ENCODE measurements around the gene UTS2.

Gene UTS2, protein sequence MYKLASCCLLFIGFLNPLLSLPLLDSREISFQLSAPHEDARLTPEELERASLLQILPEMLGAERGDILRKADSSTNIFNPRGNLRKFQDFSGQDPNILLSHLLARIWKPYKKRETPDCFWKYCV

GRCh38 chr1:7852804-7853683, at the start of gene UTS2:
UTS2 (minus strand) TSS chr1:7853065; CDS start chr1:7853003, 62 bp downstream.
- DNase-seq (ENCODE audit: low read depth in 2 of 2) = no peak

DNA sequence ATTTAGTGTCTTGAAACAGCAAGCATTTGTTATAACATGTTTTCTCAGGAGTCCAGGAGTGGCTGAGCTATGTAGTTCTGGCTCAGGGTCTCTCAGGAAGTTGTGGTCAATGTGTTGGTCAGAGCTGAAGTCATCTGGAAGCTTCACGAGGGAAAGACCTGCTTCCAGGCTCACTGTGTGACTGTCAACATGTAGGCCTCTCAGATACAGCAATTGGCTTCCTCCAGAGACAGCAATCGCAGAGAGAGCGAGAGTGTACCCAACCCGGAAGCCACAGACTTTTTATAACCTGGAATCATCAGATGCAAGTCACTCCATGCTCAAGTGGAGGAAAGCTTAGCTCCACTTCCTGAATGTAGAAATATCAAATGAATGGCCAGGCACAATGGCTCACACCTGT, 46.9 kb upstream of the UTS2 start:
- DNase-seq (ENCODE audit: low read depth in 2 of 2) = no peak

DNA sequence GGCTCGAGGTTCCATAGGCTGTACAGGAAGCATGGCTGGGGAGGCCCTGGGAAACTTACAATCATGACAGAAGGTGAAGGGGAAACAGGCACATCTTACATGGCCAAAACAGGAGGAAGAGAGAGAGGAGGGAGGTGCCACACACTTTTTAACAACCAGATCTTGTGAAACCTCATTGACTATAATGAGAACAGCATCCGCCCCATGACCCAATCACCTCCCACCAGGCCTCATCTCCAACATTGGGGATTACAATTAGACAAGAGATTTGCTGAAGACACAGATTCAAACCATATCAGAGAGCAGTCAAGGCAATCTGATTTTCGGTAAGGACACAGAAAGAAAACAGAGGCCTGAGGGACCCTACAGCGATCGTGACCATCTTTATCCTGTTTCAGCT, 46.1 kb upstream of the UTS2 start:
- no peak for DNase-seq (ENCODE audit: low read depth in 2 of 2)

DNA sequence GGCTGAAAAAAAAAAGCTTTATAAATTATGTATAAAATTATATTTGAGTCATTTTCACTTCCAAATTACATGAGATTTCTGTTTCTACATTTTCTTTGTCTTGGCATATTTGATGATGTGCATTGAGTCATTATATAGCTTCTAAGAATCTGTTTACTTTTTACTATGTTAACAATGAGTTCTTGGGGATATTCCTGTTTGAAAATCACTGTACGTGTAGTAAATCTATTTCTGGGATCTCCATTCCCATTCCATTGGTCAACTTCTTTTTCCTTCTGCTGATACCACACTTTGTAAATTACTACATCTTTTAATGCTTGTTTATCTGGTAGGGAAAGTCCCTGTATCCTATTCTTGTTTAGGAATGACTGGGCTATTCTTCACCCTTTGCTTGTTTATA, 44.1 kb upstream of the UTS2 start:
- DNase-seq (ENCODE audit: low read depth in 2 of 2) = no peak

DNA sequence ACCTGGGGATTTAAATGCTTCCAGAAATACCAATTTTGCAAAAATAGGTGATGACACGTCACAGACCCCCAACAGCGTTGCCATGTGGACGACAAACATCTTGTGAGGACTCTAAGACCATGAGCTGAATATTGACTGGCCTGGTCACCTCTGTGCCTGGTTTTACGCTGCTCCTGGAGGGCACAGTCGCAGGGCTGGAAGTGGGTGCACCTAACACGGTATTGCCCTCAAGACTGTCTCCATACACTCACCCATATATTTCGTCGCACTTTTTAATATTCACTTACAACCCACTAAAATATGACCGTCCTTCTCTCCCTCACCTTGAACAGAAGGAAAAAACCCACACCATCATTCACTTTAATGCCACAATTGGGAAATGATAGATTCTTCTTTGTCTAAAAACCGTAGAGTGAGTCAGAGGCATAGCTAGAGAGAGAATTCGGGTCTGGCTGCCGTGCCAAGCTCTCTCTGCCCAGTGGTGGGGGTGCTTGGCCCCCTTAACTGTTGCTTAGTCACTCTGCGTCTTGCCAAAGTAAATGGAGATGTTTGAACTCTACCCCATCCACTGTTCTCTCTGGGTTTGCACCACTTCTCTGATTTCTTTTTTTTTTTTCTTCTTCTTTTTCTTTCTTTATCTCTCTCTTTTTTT, 40.8 kb upstream of the UTS2 start:
- no peak for DNase-seq (ENCODE audit: low read depth in 2 of 2)

DNA sequence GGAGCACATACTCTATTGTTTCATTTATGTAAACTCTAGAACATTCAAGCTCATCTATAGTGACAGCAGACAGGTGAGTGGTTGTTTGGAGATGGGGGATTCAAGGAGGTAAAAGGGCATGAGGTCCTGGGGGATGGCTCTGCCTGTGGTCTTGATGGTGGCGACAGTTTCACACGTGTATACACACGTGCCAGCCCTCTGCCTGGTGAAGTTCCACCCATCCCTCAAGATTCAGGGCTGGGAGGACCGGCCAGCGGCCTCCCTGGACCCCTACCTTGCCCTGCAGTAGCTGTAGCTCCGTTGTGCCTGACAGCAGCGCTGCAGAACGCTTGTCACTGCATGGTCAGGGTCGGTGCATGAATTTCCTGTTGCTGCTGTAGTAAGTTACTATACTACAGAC, 38.9 kb upstream of the UTS2 start:
- DNase-seq (ENCODE audit: low read depth in 2 of 2) = no peak

DNA sequence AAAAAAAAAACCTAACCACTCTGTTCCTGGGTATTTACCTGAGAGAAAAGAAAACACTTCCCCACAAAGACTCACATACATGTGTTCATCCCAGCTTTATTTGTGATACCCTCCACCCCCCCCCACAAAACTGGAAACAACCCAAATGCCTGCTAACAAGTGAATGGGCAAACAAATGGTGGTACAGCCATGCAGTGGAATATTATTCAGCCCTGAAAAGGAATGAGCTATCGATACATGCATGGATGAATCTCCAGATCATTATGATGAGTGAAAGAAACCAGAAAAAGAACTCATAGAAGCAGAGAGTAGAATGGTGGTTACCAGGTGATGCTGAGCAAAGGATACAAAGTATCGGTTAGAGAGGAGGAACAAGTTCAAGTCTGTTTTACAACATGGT, 38.0 kb upstream of the UTS2 start:
- DNase-seq (ENCODE audit: low read depth in 2 of 2) = no peak

GRCh38 chr1:7888248-7889081, 35.6 kb upstream of the UTS2 start:
- no peak for DNase-seq (ENCODE audit: low read depth in 2 of 2)

DNA sequence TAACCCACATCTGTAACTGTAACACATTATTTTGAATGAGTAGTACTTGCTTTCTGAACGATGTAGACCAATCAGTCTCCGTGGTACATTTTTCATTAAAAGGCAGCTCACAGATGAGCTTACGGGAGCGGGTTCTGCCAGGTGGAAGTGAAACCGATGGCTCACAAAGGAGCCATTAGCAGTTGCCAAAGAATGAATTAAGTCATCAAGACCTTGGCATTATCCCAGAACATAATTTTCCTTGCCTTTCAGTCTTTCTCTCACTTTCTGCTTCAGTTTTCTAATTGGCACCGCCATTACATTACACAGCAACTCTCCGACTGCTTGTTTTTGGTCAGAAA, 33.5 kb upstream of the UTS2 start:
- DNase-seq (ENCODE audit: low read depth in 2 of 2) = no peak

- no peak for DNase-seq (ENCODE audit: low read depth in 2 of 2)
These were observed 32.9 kb upstream of the UTS2 start for GRCh38 chr1:7885513-7886404.

DNA sequence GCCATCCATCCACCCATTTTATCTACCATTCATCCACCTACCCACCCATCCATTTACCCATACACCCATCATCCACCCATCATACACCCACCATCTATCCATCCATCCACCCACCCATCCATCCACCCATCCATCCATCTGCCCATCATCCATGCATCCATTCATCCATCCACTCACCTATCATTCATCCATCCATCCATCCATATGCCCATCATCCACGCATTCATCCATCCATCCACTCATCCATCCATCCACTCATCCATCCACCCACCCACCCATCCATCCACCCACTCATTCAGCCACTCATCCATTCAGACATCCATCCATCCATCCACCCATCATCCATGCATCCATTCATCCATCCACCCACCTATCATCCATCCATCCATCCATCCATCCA, 31.9 kb upstream of the UTS2 start:
- no peak for DNase-seq (ENCODE audit: low read depth in 2 of 2)

DNA sequence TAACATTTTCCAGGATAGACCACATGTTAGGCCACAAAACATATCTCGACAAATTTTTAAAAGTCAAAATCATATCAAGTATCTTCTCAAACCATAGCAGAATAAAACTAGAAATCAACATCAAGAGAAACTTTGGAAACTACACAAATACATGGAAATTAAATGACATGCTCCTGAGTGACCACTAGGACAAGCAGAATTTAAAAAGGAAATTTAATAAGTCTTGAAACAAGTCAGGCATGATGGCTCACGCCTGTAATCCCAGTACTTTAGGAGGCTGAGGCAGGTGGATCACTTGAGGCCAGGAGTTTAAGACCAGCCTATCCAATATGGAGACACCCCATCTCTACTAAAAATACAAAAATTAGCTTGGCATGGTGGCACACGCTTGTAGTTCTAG, 26.4 kb upstream of the UTS2 start:
- no peak for DNase-seq (ENCODE audit: low read depth in 2 of 2)

- no peak for DNase-seq (ENCODE audit: low read depth in 2 of 2)
These were observed 25.2 kb upstream of the UTS2 start for GRCh38 chr1:7878027-7878426.

GRCh38 chr1:7873801-7874795, 21.2 kb upstream of the UTS2 start:
- no peak for DNase-seq (ENCODE audit: low read depth in 2 of 2)

GRCh38 chr1:7871136-7871535, 18.3 kb upstream of the UTS2 start:
- no peak for DNase-seq (ENCODE audit: low read depth in 2 of 2)

GRCh38 chr1:7869136-7869920, 16.5 kb upstream of the UTS2 start:
- no peak for DNase-seq (ENCODE audit: low read depth in 2 of 2)

DNA sequence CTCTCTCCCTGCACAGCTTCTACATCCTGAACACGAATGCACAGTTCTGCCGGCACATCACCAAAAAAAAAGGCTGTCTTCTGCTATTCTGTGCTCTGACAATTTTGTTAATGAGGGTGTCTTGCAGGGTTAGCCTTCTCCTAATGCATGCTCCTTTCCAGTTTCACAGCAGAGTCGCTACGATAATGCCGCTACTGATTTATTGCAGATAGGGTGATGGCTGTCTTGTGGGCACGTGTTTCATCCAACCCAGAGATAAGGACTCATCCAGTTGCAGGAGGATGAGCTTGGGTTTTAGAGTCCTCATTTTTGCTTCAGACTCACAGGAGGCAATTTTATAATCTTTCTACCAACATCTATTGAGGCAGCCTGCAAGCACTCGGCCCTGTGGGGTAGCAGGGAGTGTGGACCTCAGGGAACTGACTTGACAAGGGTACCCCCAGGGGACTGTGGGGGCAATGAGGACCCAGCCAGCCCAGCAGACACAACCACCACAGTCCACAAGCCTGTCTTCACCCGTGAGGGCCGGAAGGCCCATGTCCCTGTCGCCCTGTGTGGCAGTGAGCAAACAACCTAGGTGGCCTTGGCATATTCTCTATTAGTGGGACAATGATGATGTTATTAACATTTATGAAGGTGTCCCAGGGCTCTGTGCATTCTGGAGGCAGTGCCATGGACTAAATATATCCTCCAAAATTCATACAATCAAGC, 15.4 kb upstream of the UTS2 start:
- no peak for DNase-seq (ENCODE audit: low read depth in 2 of 2)

DNA sequence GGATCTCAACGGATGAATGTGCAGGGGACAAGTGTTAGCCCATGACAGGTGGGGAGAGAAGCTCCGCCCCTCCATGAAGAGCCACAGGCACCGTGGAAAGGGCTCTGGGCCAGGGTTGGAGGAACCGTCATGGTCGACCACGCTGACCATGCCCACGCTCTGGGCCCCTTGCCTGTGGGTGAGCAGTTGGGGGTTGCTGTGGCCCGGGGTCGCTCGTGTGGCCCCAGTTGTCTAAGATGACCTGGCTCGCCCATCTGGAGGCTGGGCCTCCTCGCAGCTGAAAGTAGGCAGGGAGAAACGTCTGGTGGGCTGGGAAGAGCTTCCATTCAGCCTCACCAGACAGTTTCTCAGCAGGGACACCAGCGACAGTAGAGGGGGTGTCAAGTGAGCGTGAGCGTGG, 13.1 kb upstream of the UTS2 start:
- no peak for DNase-seq (ENCODE audit: low read depth in 2 of 2)
